ENCODE data around the gene PIP4K2A.

PIP4K2A gene

GRCh38 chr10:22589851-22590514 is 124.4 kb downstream of the PIP4K2A start:
- DNase-seq: no peak

- DNase-seq: no peak
Measured at GRCh38 chr10:22588462-22588861, 125.9 kb downstream of the PIP4K2A start.

GRCh38 chr10:22583683-22584082 is 130.7 kb downstream of the PIP4K2A start:
- no peak for DNase-seq

- no peak for DNase-seq
Measured at GRCh38 chr10:22581461-22581860, 132.9 kb downstream of the PIP4K2A start.

GRCh38 chr10:22580711-22581110 is 133.7 kb downstream of the PIP4K2A start:
- no peak for DNase-seq

- DNase-seq: no peak
Measured at GRCh38 chr10:22579826-22580225, 134.6 kb downstream of the PIP4K2A start.

- DNase-seq: no peak
Measured at GRCh38 chr10:22573820-22574569, 140.4 kb downstream of the PIP4K2A start.

- DNase-seq: no peak
Measured at GRCh38 chr10:22570733-22571430, 143.5 kb downstream of the PIP4K2A start.

- no peak for DNase-seq
Measured at GRCh38 chr10:22570234-22570633, 144.1 kb downstream of the PIP4K2A start.

- no peak for DNase-seq
Measured at GRCh38 chr10:22568928-22569327, 145.4 kb downstream of the PIP4K2A start.

- no peak for DNase-seq
Measured at GRCh38 chr10:22564060-22564459, 150.3 kb downstream of the PIP4K2A start.

GRCh38 chr10:22561909-22562308 is 152.5 kb downstream of the PIP4K2A start:
- DNase-seq: no peak

GRCh38 chr10:22560913-22561239 is 153.5 kb downstream of the PIP4K2A start:
- DNase-seq: no peak

- no peak for DNase-seq
Measured at GRCh38 chr10:22560096-22560912, 154.1 kb downstream of the PIP4K2A start.

- DNase-seq: no peak
Measured at GRCh38 chr10:22557321-22557720, 157.1 kb downstream of the PIP4K2A start.

- DNase-seq: no peak
Measured at GRCh38 chr10:22556774-22557173, 157.6 kb downstream of the PIP4K2A start.

- no peak for DNase-seq
Measured at GRCh38 chr10:22554461-22555182, 159.8 kb downstream of the PIP4K2A start.

- no peak for DNase-seq
Measured at GRCh38 chr10:22553452-22553995, 160.9 kb downstream of the PIP4K2A start.

GRCh38 chr10:22552888-22553378 is 161.4 kb downstream of the PIP4K2A start:
- DNase-seq: no peak

- DNase-seq: no peak
Measured at GRCh38 chr10:22551681-22552365, 162.6 kb downstream of the PIP4K2A start.

- peak; percentile 68 for DNase-seq
Measured at GRCh38 chr10:22550732-22551131, 163.6 kb downstream of the PIP4K2A start.
